HT1080 (cell line): ENCODE measurements around the gene NF2. TPM values are rescaled to one million over a fixed set of nuclear protein-coding genes. Genes with fewer than 3 reads are reported as not detected.

Experiments
- DNase-seq: peaks from one replicate; pipeline ENCODE4 v3.0.0-alpha.2; 2015; ENCODE audit warnings: low read depth
- small RNA-seq: library from RNA; depleted of rRNA; stranded (forward); fragments of <200 nt; gene quantifications from one replicate; pipeline ENCODE3, GENCODE V24; 2014
- total RNA-seq: library from RNA; depleted of rRNA; stranded (reverse); fragments of >200 nt; shearing (Covaris generic); gene quantifications from 2 replicates; pipeline ENCODE4 v1.2.3, GENCODE V29; 2014; rRNA removed

The NF2 gene
- total RNA-seq, 1 experiment from 2014 or later: 209 TPM

DNA sequence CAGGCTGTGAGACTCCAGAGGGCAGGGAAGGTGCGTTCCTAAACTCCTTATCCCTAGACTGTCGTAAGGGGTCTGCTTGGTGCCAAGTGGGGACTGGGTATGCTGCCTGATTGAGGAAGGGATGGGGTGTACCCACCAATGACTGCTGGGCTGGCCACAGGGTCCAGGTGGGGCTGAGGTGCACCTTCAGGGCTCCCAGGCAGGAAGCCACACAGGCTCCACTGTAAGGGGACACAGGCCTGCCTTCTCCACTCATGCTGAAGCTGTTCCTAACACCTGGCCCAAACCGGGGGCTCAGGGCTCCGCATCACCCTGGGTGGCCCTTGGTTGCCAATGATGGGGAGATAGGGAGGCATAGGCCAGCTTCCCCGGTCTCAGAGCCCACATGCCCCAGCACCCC is 136.8 kb downstream of the NF2 start:
- DNase-seq: no peak

DNA sequence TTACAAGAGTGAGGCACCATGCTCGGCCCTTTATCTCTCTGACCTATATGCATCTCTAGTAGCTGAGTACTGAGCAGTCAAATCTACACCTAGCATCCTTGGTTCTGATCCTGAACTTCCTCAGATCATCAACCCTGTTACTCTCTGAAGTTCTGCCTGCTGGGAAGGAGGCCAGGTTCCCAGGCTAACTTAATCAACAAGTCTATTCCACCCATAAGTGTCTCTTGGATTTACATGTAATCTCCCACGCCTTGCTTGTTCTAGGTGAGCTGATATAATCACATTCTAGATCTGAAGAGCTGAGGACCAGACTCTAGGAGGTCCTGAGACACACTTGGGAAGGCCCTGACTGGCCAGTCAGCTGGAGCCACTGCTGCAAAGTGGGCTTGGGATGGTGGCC is 138.5 kb downstream of the NF2 start:
- DNase-seq: no peak

DNA sequence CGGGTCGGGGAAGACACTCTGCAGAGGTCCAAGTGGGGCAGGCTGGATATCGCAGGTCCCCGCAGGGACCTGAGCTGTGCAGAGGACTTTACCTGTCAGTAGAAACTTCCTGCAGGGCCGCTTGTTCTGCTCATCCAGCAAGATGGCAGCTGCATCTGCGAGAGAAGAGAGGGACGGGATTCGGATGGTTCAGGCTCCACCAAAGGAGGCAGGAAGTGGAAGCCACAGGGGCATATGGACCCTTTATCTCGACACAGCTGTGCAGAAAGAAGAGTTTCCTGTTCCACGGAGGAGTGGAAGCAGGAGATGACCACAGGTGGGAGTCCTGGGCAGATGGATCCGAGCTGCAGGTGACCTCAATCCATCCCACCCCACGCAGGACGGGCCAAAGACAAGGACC is 138.9 kb downstream of the NF2 start:
- DNase-seq: no peak

DNA sequence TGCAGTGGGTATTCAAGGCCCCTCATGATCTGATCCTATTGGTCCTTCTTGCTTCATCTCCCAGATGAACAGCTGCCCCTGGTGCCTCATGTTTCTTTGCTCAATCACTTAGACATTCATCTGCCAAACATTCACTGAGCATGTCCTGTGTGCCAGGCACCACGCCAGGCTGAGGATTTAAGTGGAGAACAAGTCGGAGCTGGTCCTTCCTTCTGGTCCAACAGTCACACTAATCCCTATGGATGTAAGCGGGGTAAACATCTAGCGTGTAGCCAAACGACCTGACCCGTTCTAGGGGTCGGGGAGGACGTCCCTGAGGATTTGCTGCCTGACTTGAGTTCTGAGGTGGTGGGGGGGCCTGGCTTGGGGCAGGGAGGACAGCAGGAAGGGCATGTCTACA is 141.5 kb downstream of the NF2 start:
- DNase-seq: no peak

DNA sequence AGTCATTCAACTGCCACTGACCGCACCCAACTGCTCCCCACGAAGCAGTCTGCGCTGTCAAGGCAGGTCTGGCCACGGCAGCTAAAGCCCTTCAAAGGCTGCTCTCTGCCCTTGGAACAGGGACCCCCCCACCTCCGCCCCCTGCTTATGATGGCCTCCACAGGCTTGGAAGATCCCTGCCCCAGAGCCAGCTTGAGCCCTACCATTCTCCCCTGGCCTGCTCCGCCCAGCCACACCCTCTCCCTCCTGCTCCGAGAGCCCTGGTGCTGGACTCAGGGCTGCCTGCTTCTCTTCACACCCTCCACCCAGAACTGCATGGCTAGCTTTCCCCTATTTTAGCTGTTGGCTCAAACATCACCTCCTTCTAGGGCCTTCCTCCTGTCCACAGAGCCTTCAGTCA is 144.4 kb downstream of the NF2 start:
- DNase-seq: no peak

Small RNA genes lying within 50 kb of the gene (small RNA-seq; reads per million reads assigned to genes)
- gene AC004882.2: not detected

Other genes with a start within 250 kb of the NF2 start
- gene AP1B1, start 215.1 kb upstream of the NF2 start, total RNA-seq: 88.1 and 116 TPM in 2 replicates
- not detected in 2 replicates for gene RFPL1, start 165.1 kb upstream of the NF2 start, total RNA-seq
- gene NEFH, start 123.4 kb upstream of the NF2 start, total RNA-seq: not detected in 2 replicates
- 97.2 and 105 TPM in 2 replicates for gene THOC5, start 49.9 kb upstream of the NF2 start, total RNA-seq
- gene NIPSNAP1, start 22.5 kb upstream of the NF2 start, total RNA-seq: 60.1 and 66.1 TPM in 2 replicates
- gene CABP7, start 116.4 kb downstream of the NF2 start, total RNA-seq: 0.07 and 0.21 TPM in 2 replicates
- gene ZMAT5, start 163.4 kb downstream of the NF2 start, total RNA-seq: 18.0 TPM in 2 replicates
- 163 and 177 TPM in 2 replicates for gene UQCR10, start 163.7 kb downstream of the NF2 start, total RNA-seq
- gene ASCC2, start 234.6 kb downstream of the NF2 start, total RNA-seq: 48.0 and 49.1 TPM in 2 replicates